ENCODE measurements around the gene TUBA1C. TPM values are rescaled to one million over a fixed set of nuclear protein-coding genes. Genes with fewer than 3 reads are reported as not detected.

TUBA1C gene
- total and polyA plus RNA-seq, 2 of the 8 experiments (the other 6 are each of a cell fraction or from before 2014, with no cell fraction given) = 504 to 3,101 TPM

GRCh38 chr12:49296034-49296835, 31.4 kb downstream of the TUBA1C start:
- H4K20me1 ChIP-seq (replicated peaks in 1 of 2; ENCODE audit: control insufficient read depth in 1 of 2, insufficient read depth in 2 of 2, low read length in 2 of 2) = peaks cover 2 to 20% of the 10 kb centered on the region in 2 experiments
- no peak overlapping the region for H2BK20ac ChIP-seq (ENCODE audit: low read length)
- H2AK5ac ChIP-seq (ENCODE audit: low read depth, low read length) = no peak overlapping the region
- peaks cover 50 to 72% (median 68%) of the 10 kb centered on the region in 4 experiments for H3K27me3 ChIP-seq (replicated peaks in 1 of 4; ENCODE audit: control insufficient read depth in 3 of 4, extremely low read depth in 1 of 4, insufficient read depth in 3 of 4, low read length in 3 of 4)
- H3K4ac ChIP-seq (replicated peaks; ENCODE audit: insufficient read length, low read depth, low read length) = no peak overlapping the region
- ChIA-PET POLR2A (ENCODE audit: partially characterized antibody) (interaction anchor here (1.1 to 5.0 kb wide), 9 partner anchors 14 to 165 kb away, joined by 3 to 48 read pairs (median 5); partner anchors contain the start of genes C1QL4, TUBA1B and TUBA1C), CTCF (ENCODE audit: partially characterized antibody) (interaction anchor here (0.6 to 14.4 kb wide), 31 partner anchors 9 to 729 kb away, joined by 3 to 276 read pairs (median 4); partner anchors contain the start of genes C1QL4, DNAJC22, KCNH3 and RACGAP1)
- H3K18ac ChIP-seq (ENCODE audit: extremely low read depth, low read length) = no peak overlapping the region
- no peak overlapping the region for H3K23ac ChIP-seq (ENCODE audit: insufficient read length)
- no peak for FAIRE-seq
- H3K36me3 ChIP-seq (ENCODE audit: control insufficient read depth in 2 of 4, insufficient read depth in 4 of 4, low read length in 3 of 4) = no peaks in the 10 kb centered on the region
- peak in 1 of 2 experiments; percentile 91 for DNase-seq (ENCODE audit: low read depth in 1 of 2, low spot score in 2 of 2)
- no peak overlapping the region for H2BK5ac ChIP-seq (ENCODE audit: low read depth, low read length)
- peaks cover 11% of the 10 kb centered on the region; the same call in 1 of the 2 replicates for H3K23me2 ChIP-seq (ENCODE audit: low read depth, low read length)
- H4K5ac ChIP-seq (ENCODE audit: insufficient read length, low read depth, low read length) = no peak overlapping the region
- peak overlapping the region; percentile 4 to 59 (median 34); a peak in 7 of 8 replicates for H3K4me3 ChIP-seq (ENCODE audit: extremely low read depth in 1 of 4, insufficient read depth in 2 of 4, low read depth in 3 of 4, low read length in 4 of 4)
- 32% methylated on average over 46 of the region's 54 CpGs; no CpG with 5 or more reads in 1 of the 2 experiments for WGBS, 2 experiments (ENCODE audit: extremely low coverage in 1 of 2, insufficient coverage in 1 of 2, insufficient read length in 1 of 2, insufficient replicate concordance in 2 of 2, low coverage in 1 of 2, low lambda C conversion rate in 2 of 2, missing lambda C conversion rate in 1 of 2)
- no peak overlapping the region for H2BK12ac ChIP-seq (ENCODE audit: low read depth, low read length)
- no peak overlapping the region for H3K14ac ChIP-seq (ENCODE audit: insufficient read length)
- no peak overlapping the region for H2BK120ac ChIP-seq (replicated peaks; ENCODE audit: low read depth, low read length)
- H3K4me2 ChIP-seq (ENCODE audit: insufficient read depth in 1 of 2, low read depth in 2 of 2, low read length in 2 of 2) = peak overlapping the region; percentile 60 to 99
- peaks cover 0 to 36% (median 17%) of the 10 kb centered on the region in 4 experiments; a peak in 6 of 7 replicates for H3K4me1 ChIP-seq (replicated peaks in 1 of 4; ENCODE audit: control insufficient read depth in 3 of 4, insufficient read depth in 4 of 4, low read length in 3 of 4)
- H3K27ac ChIP-seq (ENCODE audit: low read depth, low read length) = no peak overlapping the region
- H3K79me2 ChIP-seq (ENCODE audit: control insufficient read depth in 1 of 2, insufficient read depth in 2 of 2, low read length in 2 of 2) = no peaks in the 10 kb centered on the region
- H2BK15ac ChIP-seq (ENCODE audit: low read length) = no peak overlapping the region
- no peaks in the 10 kb centered on the region for H3K79me1 ChIP-seq (ENCODE audit: low read depth, low read length)
- no peak overlapping the region for H3K9ac ChIP-seq (replicated peaks in 1 of 4; ENCODE audit: extremely low read depth in 1 of 4, low read depth in 3 of 4, low read length in 3 of 4)
- H3K56ac ChIP-seq (replicated peaks; ENCODE audit: insufficient read length, low read depth, low read length) = no peak overlapping the region
- peak overlapping the region; percentile 86; the same call in 1 of the 2 replicates for H4K8ac ChIP-seq (ENCODE audit: extremely low read depth, insufficient read depth, low read length)
- no peaks in the 10 kb centered on the region for H3K9me3 ChIP-seq (ENCODE audit: insufficient read depth in 2 of 2, low read depth in 1 of 2, low read length in 1 of 2)
- H2AFZ ChIP-seq (ENCODE audit: low read length) = 0 out of 2 replicates have a peak overlapping the region, but pooled peaks have one; percentile 88
- H4K91ac ChIP-seq (replicated peaks; ENCODE audit: insufficient read length, low read length) = no peak overlapping the region
- TF ChIP-seq BRCA1 (IDR thresholded peaks at IDR 0.05; ENCODE audit: low read depth, low read length) (no peak), MAX (IDR thresholded peaks at IDR 0.05) (peak; percentile 54; the same call in 1 of the 2 replicates), E2F6 (IDR thresholded peaks at IDR 0.05) (peak; percentile 15), CTCF (IDR thresholded peaks at IDR 0.05; ENCODE audit: control extremely low read depth in 1 of 3, insufficient read depth in 1 of 3, low read depth in 1 of 3, low read length in 3 of 3) (peak in 2 of 3 experiments; percentile 89; a peak in 3 of 4 replicates), BACH1 (IDR thresholded peaks at IDR 0.05; ENCODE audit: low read length) (peak; percentile 47; the same call in 1 of the 2 replicates), RAD21 (IDR thresholded peaks at IDR 0.05 in 1 of 2, conservative IDR thresholded peaks at IDR 0.05 in 1 of 2; ENCODE audit: low read depth in 2 of 2, low read length in 2 of 2) (peak; percentile 31 to 42; a peak in 2 of 4 replicates)

Data from H1 (cell line).